HUES6 (cell line): ENCODE results near the gene NCAN.
"Not testable (repeated sequence)": the region's sequence is repeated elsewhere in the genome, so short reads cannot be mapped to it uniquely, and the experiment has no call there.

ENCODE experiments used
- H3K27ac ChIP-seq: 2 replicates; pipeline ENCODE4 v1.7.0; 2013; ENCODE audit warnings: low read depth, mild to moderate bottlenecking, low read length, inconsistent platforms
- H3K27me3 ChIP-seq: 2 replicates; pipeline ENCODE4 v1.6.1; 2013; ENCODE audit warnings: low read length; ENCODE audit not compliant: control insufficient read depth, insufficient read depth
- H3K36me3 ChIP-seq: 2 replicates; pipeline ENCODE4 v1.6.1; 2013; ENCODE audit warnings: low read length; ENCODE audit not compliant: control insufficient read depth, insufficient read depth
- H3K4me1 ChIP-seq: 2 replicates; pipeline ENCODE4 v1.6.1; 2013; ENCODE audit warnings: low read length; ENCODE audit not compliant: control insufficient read depth, insufficient read depth
- H3K4me3 ChIP-seq: 2 replicates; pipeline ENCODE4 v1.5.1; 2013; ENCODE audit warnings: low read depth, low read length
- H3K9ac ChIP-seq: one replicate; pipeline ENCODE4 v1.6.1; 2013; ENCODE audit warnings: mild to moderate bottlenecking, low read length
- H3K9me3 ChIP-seq: 2 replicates; pipeline ENCODE4 v1.6.1; 2013; ENCODE audit warnings: low read depth, low read length; ENCODE audit not compliant: control insufficient read depth, insufficient read depth

The NCAN gene

DNA sequence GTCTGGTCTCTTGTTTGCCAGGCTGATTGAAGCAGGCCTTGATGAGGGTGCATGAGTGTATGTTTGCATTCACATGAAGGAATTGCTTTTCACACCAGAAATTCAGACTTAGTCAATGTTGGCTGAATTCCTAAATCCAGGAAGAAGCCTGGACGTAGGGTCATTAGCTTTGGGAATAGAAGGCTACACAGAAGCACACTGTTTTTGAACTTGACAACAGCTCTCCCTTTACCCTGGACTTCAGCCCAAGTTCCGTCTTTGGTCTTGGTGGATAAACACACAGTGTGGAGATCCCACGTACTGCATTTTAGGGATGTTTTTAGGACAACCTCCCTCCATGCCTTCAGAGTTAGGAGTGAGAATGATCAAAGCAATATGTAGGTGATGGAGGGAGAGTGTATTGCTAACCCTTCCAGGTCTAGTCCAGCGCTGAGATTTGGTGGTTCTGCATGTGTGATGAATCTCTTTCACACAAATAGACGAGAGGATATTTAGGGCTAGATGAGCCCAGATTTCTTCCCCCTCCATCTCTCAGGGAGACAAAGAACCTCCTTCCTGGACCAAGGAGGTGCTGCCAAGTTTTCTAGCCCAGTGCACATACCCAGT, 38.5 kb downstream of the NCAN start:
- Histone ChIP-seq H3K36me3 (no peaks in the 10 kb centered on the region), H3K4me1 (no peaks in the 10 kb centered on the region), H3K9me3 (no peaks in the 10 kb centered on the region), H3K27ac (no peak overlapping the region), H3K4me3 (no peak overlapping the region), H3K27me3 (peaks cover 46% of the 10 kb centered on the region), H3K9ac (no peak overlapping the region)

DNA sequence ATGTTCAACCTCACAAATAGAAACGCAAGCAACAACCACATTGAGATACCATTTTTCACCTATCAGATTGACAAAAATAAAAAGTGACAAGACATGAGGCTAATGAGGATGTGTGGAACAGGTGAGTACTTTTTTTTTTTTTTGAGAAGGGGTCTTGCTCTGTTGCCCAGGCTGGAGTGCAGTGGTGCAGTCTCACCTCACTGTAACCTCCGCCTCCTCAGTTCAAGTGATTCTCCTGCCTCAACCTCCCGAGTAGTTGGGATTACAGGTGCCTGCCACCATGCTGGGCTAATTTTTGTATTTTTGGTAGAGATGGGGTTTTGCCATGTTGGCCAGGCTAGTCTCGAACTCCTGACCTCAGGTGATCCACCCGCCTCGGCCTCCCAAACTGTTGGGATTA, 41.7 kb downstream of the NCAN start:
- not testable (repeated sequence) for H3K4me1 ChIP-seq, H3K4me3 ChIP-seq, H3K36me3 ChIP-seq, H3K27ac ChIP-seq, H3K9me3 ChIP-seq, H3K9ac ChIP-seq
- H3K27me3 ChIP-seq = peaks cover 54% of the 10 kb centered on the region

DNA sequence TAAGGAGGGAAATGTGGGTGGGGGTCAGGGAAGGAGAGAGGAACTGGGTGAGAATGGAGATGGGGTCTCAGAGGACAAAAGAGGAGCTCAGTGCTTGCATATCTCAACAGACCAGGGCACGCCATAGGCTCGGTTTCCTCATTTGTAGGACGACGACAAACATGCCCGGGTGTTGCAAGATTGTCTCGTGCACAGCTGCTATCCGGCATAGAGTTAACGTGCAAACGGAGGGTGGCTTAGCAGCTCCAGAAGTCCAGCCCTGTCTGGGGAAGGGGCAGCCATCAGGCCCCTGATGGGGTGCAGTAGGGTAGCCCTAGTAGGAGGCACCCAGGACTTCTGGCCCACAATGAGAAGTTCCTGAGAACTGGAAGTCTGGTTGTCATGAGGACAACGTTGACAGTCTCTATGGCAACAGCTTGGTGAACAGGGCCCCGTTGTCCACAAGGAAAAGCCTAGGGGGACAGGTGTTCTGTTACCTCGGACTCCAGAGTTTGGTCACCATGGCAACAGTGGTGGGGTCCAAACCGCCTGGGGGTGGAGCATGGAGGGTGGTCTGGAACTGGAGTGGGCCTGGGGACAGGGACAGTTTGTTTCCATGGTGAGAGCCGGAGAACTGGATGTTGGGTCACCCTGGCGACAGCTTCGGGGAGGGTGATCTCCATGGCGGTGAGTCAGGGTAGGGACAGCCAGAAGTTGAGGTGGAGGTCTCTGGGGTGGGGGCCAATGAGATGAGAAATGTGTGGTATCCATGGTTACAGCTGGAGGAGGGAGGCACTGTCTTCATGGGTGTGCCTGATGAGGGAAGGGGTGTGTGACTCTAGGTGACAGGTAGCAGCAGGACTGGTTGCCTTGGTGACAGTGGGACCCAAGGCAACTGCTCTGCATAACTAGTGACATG, 44.6 kb downstream of the NCAN start:
- Histone ChIP-seq H3K9me3 (no peaks in the 10 kb centered on the region; the same call in 1 of the 2 replicates), H3K9ac (no peak overlapping the region), H3K4me3 (no peak overlapping the region), H3K36me3 (no peaks in the 10 kb centered on the region), H3K4me1 (no peaks in the 10 kb centered on the region), H3K27me3 (peaks cover 34% of the 10 kb centered on the region), H3K27ac (no peak overlapping the region)

DNA sequence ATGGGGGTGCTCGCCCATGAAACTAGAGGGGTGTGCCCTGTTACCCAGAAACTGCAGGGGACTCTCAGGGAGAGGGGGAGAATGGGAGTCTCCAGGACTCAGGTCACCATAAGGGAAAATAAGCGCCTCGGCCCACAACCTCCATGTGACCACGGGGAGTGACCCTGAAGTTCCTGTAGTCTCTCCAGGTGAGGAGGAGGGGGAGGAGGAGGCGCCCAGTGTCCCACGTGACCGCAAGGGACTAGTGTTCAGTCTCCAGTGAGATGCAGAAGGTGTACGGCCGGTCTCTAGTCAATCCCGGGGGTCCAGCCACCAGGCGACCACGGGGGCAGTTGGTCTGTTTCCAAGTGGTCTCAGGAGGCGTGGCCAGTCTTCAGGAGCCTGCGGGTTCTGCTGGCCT, 45.4 kb downstream of the NCAN start:
- no peaks in the 10 kb centered on the region for H3K36me3 ChIP-seq
- H3K4me3 ChIP-seq = no peak overlapping the region
- no peaks in the 10 kb centered on the region for H3K4me1 ChIP-seq
- H3K9me3 ChIP-seq = no peaks in the 10 kb centered on the region; the same call in 1 of the 2 replicates
- no peak overlapping the region for H3K9ac ChIP-seq
- H3K27me3 ChIP-seq = peaks cover 30% of the 10 kb centered on the region
- no peak overlapping the region for H3K27ac ChIP-seq

DNA sequence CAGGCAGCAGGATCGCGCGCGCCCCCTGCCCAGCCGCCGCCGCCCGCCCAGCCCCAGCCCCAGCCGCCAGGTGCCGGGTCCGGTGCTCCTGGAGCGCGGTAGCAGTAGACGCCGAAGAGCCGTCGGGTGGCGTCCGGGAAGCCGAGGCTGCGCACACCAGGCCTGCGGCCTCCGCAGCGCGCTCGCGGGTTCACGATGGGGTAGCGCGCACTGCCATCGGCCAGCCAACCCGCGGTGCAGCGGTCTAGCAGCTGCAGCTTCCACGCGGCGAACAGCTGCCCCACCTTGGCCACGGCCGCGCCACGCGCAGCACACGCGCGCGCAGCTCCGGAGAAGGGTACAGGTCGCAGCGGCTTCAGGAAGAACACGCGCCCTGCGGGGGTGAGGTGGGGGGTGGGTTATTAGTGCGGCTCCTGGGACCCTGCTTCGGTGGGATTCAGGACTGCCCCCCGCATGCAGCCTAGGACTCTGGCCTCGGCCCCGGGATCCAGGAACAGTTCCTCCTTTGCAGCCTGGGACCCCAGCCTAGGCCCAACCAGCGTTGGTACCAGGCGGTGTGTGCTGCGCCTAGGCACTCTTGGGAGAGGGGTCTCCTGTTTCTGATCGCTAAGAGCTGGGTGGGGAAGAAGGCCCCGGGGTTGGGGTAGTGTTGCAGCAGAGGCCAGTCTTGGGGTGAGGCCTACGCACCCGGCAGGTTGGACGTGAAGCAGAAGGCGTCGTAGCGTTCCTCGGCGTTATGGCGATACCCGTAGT, 46.3 kb downstream of the NCAN start:
- Histone ChIP-seq H3K4me1 (0 out of 2 replicates have a peak, but pooled peaks cover 1% of the 10 kb centered on the region), H3K27ac (no peak overlapping the region), H3K4me3 (no peak overlapping the region), H3K36me3 (no peaks in the 10 kb centered on the region), H3K27me3 (peaks cover 37% of the 10 kb centered on the region), H3K9me3 (no peaks in the 10 kb centered on the region; the same call in 1 of the 2 replicates), H3K9ac (no peak overlapping the region)

DNA sequence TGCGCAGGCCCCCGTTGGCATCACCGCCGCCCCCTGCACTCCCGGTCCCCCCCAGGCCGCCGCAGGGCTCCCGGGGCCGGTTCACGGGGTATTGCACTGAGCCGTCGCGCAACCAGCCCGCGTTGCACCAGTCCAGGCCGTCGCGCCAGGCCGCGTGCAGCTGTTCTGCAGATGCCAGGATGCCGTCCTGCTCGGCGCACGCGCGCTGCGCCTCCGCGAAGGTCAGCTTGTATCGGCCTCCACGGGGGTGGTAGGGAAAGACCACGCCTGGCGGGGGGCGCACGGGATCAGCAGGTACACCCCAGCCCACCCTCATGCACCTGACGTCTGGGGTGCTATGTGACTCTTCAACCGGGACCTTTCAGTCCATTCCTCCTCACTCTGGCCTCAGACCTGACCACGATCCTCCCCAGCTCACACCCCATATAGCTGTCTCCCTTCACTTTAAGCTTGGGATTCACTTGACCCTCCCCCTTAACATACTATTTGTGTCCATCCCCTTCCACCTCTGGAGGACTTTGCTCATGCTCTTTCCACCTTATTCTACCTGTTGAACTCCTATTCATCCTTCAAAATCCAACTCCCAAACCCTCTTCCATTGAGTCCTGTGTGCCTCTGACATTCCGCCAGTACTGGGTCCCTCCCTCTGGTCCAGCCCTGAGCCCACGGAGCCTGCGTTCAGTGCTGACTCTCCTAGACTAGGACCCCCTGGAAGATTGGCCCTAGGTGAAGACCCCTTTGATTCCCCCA, 47.0 kb downstream of the NCAN start:
- no peak overlapping the region for H3K9ac ChIP-seq
- no peaks in the 10 kb centered on the region for H3K36me3 ChIP-seq
- peaks cover 44% of the 10 kb centered on the region for H3K27me3 ChIP-seq
- no peak overlapping the region for H3K27ac ChIP-seq
- 0 out of 2 replicates have a peak, but pooled peaks cover 2% of the 10 kb centered on the region for H3K4me1 ChIP-seq
- no peak overlapping the region for H3K4me3 ChIP-seq
- no peaks in the 10 kb centered on the region; the same call in 1 of the 2 replicates for H3K9me3 ChIP-seq

DNA sequence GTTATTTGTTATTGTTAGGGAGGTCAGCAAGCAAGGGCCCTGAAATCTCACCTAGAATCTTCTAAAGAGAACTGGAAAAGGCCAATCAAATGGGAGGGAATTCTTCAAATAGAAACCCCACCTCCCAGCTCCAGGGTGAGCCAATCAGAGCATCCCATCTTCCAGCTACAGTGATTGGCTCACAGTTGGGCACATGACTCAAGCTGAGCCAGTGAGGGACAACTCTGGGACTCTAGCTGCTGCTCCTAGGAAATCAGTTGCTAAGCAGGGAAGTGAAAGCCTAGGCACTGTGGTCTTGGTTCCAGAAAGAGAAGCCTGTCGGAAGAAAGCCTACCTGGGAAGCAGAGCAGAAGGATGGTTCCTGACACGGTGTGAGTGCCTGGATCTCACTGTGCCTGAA, 48.0 kb downstream of the NCAN start:
- Histone ChIP-seq H3K9ac (no peak overlapping the region), H3K4me1 (0 out of 2 replicates have a peak, but pooled peaks cover 2% of the 10 kb centered on the region), H3K4me3 (no peak overlapping the region), H3K27me3 (peaks cover 45% of the 10 kb centered on the region), H3K27ac (no peak overlapping the region), H3K9me3 (no peaks in the 10 kb centered on the region; the same call in 1 of the 2 replicates), H3K36me3 (no peaks in the 10 kb centered on the region)

DNA sequence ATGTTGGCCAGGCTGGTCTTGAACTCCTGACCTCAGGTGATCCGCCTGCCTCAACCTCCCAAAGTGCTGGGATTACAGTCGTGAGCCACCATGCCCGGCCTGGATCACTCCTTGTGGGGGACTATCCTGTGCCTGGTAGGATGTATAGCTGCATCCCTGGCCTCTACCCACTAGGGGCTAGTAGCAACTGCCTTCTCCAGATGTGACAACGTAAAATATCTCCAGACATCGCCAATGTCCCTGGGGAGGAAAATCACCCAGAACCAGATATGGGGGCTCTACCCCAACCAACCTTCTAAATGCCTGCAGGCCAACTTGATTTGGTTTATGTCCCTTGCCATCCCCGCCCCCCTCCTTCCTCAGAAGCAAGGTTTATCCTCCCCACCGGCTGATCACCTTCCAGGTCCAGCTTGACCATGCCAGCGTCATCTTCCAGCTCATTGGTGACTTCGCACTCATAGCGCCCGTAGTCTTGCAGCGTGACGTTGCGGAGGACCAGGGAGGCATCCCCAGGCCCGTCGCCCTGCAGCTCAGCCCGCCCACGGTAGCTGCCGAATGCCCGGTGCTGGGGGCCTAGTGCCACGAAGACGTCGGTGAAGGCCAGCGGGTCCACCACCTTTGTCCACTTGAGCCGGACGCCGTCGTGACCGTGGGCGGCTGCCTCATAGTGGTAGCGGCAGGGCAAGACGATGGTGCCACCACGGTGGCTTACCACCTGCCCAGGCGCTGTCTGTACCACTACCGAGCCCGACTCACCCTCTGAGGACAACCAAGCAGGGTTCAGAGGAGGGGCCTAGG, 48.9 kb downstream of the NCAN start:
- Histone ChIP-seq H3K4me3 (peak overlapping the region; percentile 59), H3K36me3 (no peaks in the 10 kb centered on the region), H3K9ac (no peak overlapping the region)

DNA sequence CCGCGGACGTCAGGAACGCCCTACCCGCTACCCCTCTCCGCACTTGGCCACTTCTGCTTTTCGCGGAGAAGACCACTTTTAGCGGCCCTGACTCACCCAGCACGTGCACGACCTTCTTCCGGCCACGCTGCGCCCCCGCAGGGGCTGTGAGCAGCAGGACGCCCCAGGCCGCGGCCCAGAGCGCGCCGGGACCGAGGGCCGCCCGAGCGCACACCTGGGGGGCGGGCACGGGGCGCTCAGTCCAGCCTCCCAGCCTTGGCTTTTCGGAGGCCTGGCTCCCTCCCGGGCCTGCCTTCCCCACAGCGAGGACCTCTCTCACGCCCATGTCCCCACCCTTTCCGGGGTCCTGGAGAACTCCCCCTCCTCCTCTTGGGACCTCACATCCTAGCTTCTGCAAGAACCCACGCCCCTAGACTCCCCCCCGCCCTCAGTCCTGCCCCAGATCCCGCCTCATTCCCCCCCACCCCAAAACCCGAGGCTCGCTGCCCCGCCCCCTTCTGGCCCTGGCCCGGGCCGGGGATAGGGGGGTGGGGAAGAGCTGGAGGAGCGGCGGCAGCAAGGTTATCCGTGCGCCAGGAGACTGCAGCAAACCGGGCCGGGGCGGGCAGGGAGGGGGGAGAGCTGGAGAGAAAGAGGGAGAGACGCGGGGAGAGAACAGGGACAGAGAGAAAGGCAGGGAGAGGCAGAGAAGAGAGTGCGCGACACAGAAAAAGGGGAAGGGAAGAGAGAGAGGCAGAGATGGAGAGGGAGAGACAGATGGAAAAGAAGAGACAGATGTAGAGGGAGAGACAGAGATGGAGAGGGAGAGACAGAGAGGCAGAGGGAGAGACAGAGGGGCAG, 49.8 kb downstream of the NCAN start:
- H3K4me3 ChIP-seq = peak overlapping the region; percentile 59
- H3K9ac ChIP-seq = peak overlapping the region; percentile 45

More for the DNA sequence above, 48.9 kb downstream of the NCAN start:
- Histone ChIP-seq H3K27me3 (peaks cover 41% of the 10 kb centered on the region), H3K9me3 (no peaks in the 10 kb centered on the region; the same call in 1 of the 2 replicates), H3K4me1 (0 out of 2 replicates have a peak, but pooled peaks cover 2% of the 10 kb centered on the region), H3K27ac (no peak overlapping the region)

More for the DNA sequence above, 49.8 kb downstream of the NCAN start:
- no peaks in the 10 kb centered on the region; the same call in 1 of the 2 replicates for H3K9me3 ChIP-seq
- no peaks in the 10 kb centered on the region for H3K36me3 ChIP-seq
- H3K4me1 ChIP-seq = 0 out of 2 replicates have a peak, but pooled peaks cover 2% of the 10 kb centered on the region
- H3K27ac ChIP-seq = no peak overlapping the region
- peaks cover 35% of the 10 kb centered on the region for H3K27me3 ChIP-seq
